Amniotic epithelial cell (primary cell): ENCODE measurements around the gene NUDT11.
"Not testable (repeated sequence)": the region's sequence is repeated elsewhere in the genome, so short reads cannot be mapped to it uniquely, and the experiment has no call there.

Source experiments
- DNase-seq: peaks from one replicate; pipeline ENCODE4 v3.0.0-alpha.2; 2010; ENCODE audit warnings: low read depth

Gene NUDT11

GRCh38 chrX:51496501-51497291 lies at the start of gene NUDT11:
TSS of gene NUDT11 (minus strand) at chrX:51496592. CDS start at chrX:51496444, 148 bp downstream.
- peak; percentile 50 for DNase-seq

GRCh38 chrX:51520393-51520792 lies 24.0 kb upstream of the NUDT11 start:
- no peak for DNase-seq

- not testable (repeated sequence) for DNase-seq
These were observed 22.7 kb upstream of the NUDT11 start for GRCh38 chrX:51519131-51519530.

GRCh38 chrX:51507551-51507950 lies 11.2 kb upstream of the NUDT11 start:
- DNase-seq: no peak

GRCh38 chrX:51495701-51496488 lies 497 bp downstream of the NUDT11 start:
- peak; percentile 7 for DNase-seq

- peak; percentile 3 for DNase-seq
These were observed 2.0 kb downstream of the NUDT11 start for GRCh38 chrX:51494409-51494808.

GRCh38 chrX:51487960-51488267 lies 8.5 kb downstream of the NUDT11 start:
- peak; percentile 13 for DNase-seq

GRCh38 chrX:51484616-51485015 lies 11.8 kb downstream of the NUDT11 start:
- DNase-seq: no peak

GRCh38 chrX:51482411-51482810 lies 14.0 kb downstream of the NUDT11 start:
- DNase-seq: not testable (repeated sequence)

GRCh38 chrX:51476930-51477329 lies 19.5 kb downstream of the NUDT11 start:
- no peak for DNase-seq

GRCh38 chrX:51463322-51463721 lies 33.1 kb downstream of the NUDT11 start:
- no peak for DNase-seq

- peak; percentile 11 for DNase-seq
These were observed 35.0 kb downstream of the NUDT11 start for GRCh38 chrX:51461053-51462044.

- DNase-seq: peak; percentile 13
These were observed 37.3 kb downstream of the NUDT11 start for GRCh38 chrX:51459125-51459524.

GRCh38 chrX:51456814-51457213 lies 39.6 kb downstream of the NUDT11 start:
- no peak for DNase-seq

- no peak for DNase-seq
These were observed 40.1 kb downstream of the NUDT11 start for GRCh38 chrX:51456246-51456645.

GRCh38 chrX:51440365-51440764 lies 56.0 kb downstream of the NUDT11 start:
- no peak for DNase-seq
